Stimulated activated CD8-positive, alpha-beta memory T cell treated with anti-CD3 and anti-CD28 coated beads, Interleukin-4, amount 100 ng/mL, for 48 hours (primary cell): Measurements from ENCODE around the gene RAB1A.
A peak's percentile ranks its signal among the peaks of the same experiment; 100 is the strongest.

Experiments
- DNase-seq: peaks from one replicate; pipeline ENCODE4 v3.0.0-alpha.2; 2020

RAB1A gene

GRCh38 chr2:65057391-65058052, 72.4 kb downstream of the RAB1A start:
- peak; percentile 45 for DNase-seq

GRCh38 chr2:65057054-65057375, 72.9 kb downstream of the RAB1A start:
- no peak for DNase-seq

- peak; percentile 97 for DNase-seq
Measured at GRCh38 chr2:65056215-65057053, 73.5 kb downstream of the RAB1A start, which contains the start of gene CEP68. TSS of gene CEP68 (plus strand) at chr2:65056416. CDS start at chr2:65069445, 13,029 bp downstream.

GRCh38 chr2:65055422-65056214, 74.3 kb downstream of the RAB1A start:
- DNase-seq: no peak

GRCh38 chr2:65054749-65055421, 75.0 kb downstream of the RAB1A start:
- no peak for DNase-seq

- no peak for DNase-seq
Measured at GRCh38 chr2:65053199-65053598, 76.7 kb downstream of the RAB1A start.

- no peak for DNase-seq
Measured at GRCh38 chr2:65050931-65051330, 79.0 kb downstream of the RAB1A start.

- DNase-seq: no peak
Measured at GRCh38 chr2:65049010-65049639, 80.8 kb downstream of the RAB1A start.

- DNase-seq: no peak
Measured at GRCh38 chr2:65046633-65047407, 83.1 kb downstream of the RAB1A start.

GRCh38 chr2:65045651-65046050, 84.3 kb downstream of the RAB1A start:
- DNase-seq: no peak

- no peak for DNase-seq
Measured at GRCh38 chr2:65044097-65044735, 85.7 kb downstream of the RAB1A start.

GRCh38 chr2:65043001-65043400, 86.9 kb downstream of the RAB1A start:
- no peak for DNase-seq

- peak; percentile 84 for DNase-seq
Measured at GRCh38 chr2:65040400-65041261, 89.3 kb downstream of the RAB1A start.

GRCh38 chr2:65039640-65040039, 90.3 kb downstream of the RAB1A start:
- no peak for DNase-seq

- DNase-seq: no peak
Measured at GRCh38 chr2:65037178-65037577, 92.7 kb downstream of the RAB1A start.
